ENCODE measurements around the gene FKBP2. TPM values are rescaled to one million over a fixed set of nuclear protein-coding genes. Genes with fewer than 3 reads are reported as not detected.

FKBP2 gene
- total and polyA plus RNA-seq, 4 donors = 65.2 to 397 (median 150) TPM

DNA sequence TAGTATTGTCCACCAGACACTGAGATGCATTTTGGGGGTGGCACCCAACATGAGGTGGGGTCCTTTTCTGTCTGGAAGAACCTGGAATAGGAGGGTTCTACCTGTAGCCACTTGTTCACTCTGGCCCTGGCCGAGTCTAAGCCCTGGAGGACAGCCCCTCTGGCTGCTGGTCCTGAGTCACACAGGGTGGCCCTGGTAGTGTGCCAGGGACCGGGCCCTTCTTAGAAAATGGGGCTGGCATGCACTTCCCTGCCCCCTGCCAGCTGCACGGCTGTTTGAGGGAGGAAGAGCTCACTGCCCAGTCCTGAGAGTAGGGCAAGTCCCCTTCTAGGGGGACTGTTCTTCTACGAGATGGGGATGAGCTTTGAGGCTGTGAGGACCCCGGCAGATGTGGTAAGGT lies 12.6 kb downstream of the FKBP2 start:
- no peak overlapping the region for H3K9ac ChIP-seq (ENCODE audit: insufficient read depth in 1 of 2, low read length in 2 of 2)
- no peak for DNase-seq
- 49 to 76% methylated on average over 5 of the region's 5 CpGs for WGBS, 2 donors
- no peak overlapping the region for H3K27ac ChIP-seq (ENCODE audit: low read depth in 1 of 2, low read length in 1 of 2)
- H3K9me3 ChIP-seq (ENCODE audit: control insufficient read depth in 4 of 4, insufficient read depth in 3 of 4, low read length in 3 of 4) = no peaks in the 10 kb centered on the region
- peaks cover 0 to 18% (median 9%) of the 10 kb centered on the region in 5 donors for H3K4me1 ChIP-seq (ENCODE audit: control insufficient read depth in 5 of 5, insufficient read depth in 5 of 5, low read length in 5 of 5)
- no peaks in the 10 kb centered on the region for H3K27me3 ChIP-seq (ENCODE audit: control insufficient read depth in 3 of 3, insufficient read depth in 3 of 3, low read length in 2 of 3)
- TF ChIP-seq, protein P1, sequence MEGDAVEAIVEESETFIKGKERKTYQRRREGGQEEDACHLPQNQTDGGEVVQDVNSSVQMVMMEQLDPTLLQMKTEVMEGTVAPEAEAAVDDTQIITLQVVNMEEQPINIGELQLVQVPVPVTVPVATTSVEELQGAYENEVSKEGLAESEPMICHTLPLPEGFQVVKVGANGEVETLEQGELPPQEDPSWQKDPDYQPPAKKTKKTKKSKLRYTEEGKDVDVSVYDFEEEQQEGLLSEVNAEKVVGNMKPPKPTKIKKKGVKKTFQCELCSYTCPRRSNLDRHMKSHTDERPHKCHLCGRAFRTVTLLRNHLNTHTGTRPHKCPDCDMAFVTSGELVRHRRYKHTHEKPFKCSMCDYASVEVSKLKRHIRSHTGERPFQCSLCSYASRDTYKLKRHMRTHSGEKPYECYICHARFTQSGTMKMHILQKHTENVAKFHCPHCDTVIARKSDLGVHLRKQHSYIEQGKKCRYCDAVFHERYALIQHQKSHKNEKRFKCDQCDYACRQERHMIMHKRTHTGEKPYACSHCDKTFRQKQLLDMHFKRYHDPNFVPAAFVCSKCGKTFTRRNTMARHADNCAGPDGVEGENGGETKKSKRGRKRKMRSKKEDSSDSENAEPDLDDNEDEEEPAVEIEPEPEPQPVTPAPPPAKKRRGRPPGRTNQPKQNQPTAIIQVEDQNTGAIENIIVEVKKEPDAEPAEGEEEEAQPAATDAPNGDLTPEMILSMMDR (IDR thresholded peaks at IDR 0.05; ENCODE audit: control extremely low read depth, extremely low read depth) = no peak
- peaks cover 0 to 29% (median 6%) of the 10 kb centered on the region in 4 donors for H3K36me3 ChIP-seq (ENCODE audit: control insufficient read depth in 4 of 4, insufficient read depth in 4 of 4, low read length in 4 of 4)
- no peak for ATAC-seq (ENCODE audit: insufficient read depth, low FRiP score)
- H3K4me3 ChIP-seq = no peak overlapping the region

DNA sequence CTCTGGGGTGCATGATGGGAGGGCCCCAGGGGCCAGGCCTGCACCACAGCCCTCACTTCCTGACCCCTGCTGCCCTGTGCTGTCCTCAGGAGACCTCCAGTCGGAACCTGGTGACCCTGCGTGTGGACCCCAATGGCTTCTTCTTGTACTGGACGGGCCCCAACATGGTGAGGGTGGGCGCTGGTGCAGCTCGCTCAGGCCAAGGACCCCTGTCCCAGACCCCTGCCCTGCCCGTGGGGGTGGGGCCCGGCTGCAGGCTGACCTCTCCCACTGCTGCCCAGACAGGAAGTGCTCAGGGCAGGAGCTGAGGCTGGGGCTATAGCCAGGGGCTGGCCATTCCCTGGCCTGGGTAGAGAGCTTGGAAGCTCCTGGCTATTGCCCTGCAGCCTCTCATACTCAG lies 13.4 kb downstream of the FKBP2 start:
- Histone ChIP-seq H3K9ac (ENCODE audit: insufficient read depth in 1 of 2, low read length in 2 of 2) (no peak overlapping the region), H3K4me1 (ENCODE audit: control insufficient read depth in 5 of 5, insufficient read depth in 5 of 5, low read length in 5 of 5) (peaks cover 0 to 18% (median 9%) of the 10 kb centered on the region in 5 donors), H3K4me3 (no peak overlapping the region), H3K36me3 (ENCODE audit: control insufficient read depth in 4 of 4, insufficient read depth in 4 of 4, low read length in 4 of 4) (peaks cover 0 to 38% (median 10%) of the 10 kb centered on the region in 4 donors), H3K27me3 (ENCODE audit: control insufficient read depth in 3 of 3, insufficient read depth in 3 of 3, low read length in 2 of 3) (no peaks in the 10 kb centered on the region), H3K27ac (ENCODE audit: low read depth in 1 of 2, low read length in 1 of 2) (no peak overlapping the region), H3K9me3 (ENCODE audit: control insufficient read depth in 4 of 4, insufficient read depth in 3 of 4, low read length in 3 of 4) (no peaks in the 10 kb centered on the region)
- DNase-seq (no peak), ATAC-seq (ENCODE audit: insufficient read depth, low FRiP score) (no peak)
- WGBS, 2 donors = 88 to 91% methylated on average over 7 of the region's 7 CpGs
- TF ChIP-seq, protein P1 (IDR thresholded peaks at IDR 0.05; ENCODE audit: control extremely low read depth, extremely low read depth) = no peak

DNA sequence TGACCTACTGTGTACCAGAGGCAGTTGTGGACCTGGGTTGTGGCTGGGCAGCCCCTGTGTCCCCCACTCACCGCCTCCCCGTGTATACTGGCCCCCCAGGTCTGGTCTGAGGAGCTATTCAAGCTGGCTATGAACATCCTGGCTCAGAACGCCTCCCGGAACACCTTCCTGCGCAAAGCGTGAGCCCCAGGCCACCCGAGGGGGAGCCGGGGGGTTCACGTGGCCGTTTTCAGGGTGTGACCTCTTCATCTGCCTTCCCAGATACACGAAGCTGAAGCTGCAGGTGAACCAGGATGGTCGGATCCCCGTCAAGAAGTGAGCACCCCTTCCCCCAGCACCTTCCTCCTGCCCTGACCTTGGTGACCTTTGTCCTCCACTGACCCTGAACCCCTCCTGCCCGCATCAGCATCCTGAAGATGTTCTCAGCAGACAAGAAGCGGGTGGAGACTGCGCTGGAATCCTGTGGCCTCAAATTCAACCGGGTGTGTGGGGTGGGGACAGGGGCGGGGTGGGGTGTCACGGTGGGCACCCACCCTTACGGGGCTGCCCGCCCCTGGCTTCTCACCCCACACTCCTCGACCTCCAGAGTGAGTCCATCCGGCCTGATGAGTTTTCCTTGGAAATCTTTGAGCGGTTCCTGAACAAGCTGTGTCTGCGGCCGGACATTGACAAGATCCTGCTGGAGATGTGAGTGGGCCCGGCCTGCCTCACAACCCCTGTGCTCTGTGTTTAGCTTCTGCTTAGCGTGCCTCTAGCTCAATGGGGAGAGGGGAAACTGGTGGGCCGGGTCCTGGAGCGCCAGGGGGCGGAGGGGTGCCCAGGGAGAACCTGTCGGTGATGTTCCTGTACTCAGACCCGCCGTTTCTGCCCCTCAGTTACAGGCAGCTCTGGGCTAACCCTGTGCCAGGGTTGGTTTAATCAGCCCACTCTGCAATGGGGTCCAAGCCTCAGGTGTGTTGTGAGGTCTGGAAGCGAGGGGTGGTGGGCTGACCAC lies 14.5 kb downstream of the FKBP2 start:
- Histone ChIP-seq H3K36me3 (ENCODE audit: control insufficient read depth in 4 of 4, insufficient read depth in 4 of 4, low read length in 4 of 4) (peaks cover 0 to 48% (median 15%) of the 10 kb centered on the region in 4 donors), H3K9ac (ENCODE audit: insufficient read depth in 1 of 2, low read length in 2 of 2) (no peak overlapping the region), H3K9me3 (ENCODE audit: control insufficient read depth in 4 of 4, insufficient read depth in 3 of 4, low read length in 3 of 4) (no peaks in the 10 kb centered on the region), H3K4me1 (ENCODE audit: control insufficient read depth in 5 of 5, insufficient read depth in 5 of 5, low read length in 5 of 5) (peaks cover 0 to 18% (median 9%) of the 10 kb centered on the region in 5 donors), H3K27me3 (ENCODE audit: control insufficient read depth in 3 of 3, insufficient read depth in 3 of 3, low read length in 2 of 3) (no peaks in the 10 kb centered on the region), H3K27ac (ENCODE audit: low read depth in 1 of 2, low read length in 1 of 2) (no peak overlapping the region), H3K4me3 (no peak overlapping the region)
- TF ChIP-seq, protein P1 (IDR thresholded peaks at IDR 0.05; ENCODE audit: control extremely low read depth, extremely low read depth) = no peak
- 92 to 96% methylated on average over 35 of the region's 35 CpGs for WGBS, 2 donors
- DNase-seq (no peak), ATAC-seq (ENCODE audit: insufficient read depth, low FRiP score) (no peak)
